Activated naive CD4-positive, alpha-beta T cell (primary cell): ENCODE data around the gene STAC3.

ENCODE experiments used
- DNase-seq, 4 experiments: peaks; one replicate each; lab custom pipeline; 2025; lab: John Stamatoyannopoulos, UW

STAC3 gene

GRCh38 chr12:57194253-57194652 lies 56.7 kb downstream of the STAC3 start:
- DNase-seq, result no peak

- DNase-seq, result no peak
Observed at GRCh38 chr12:57193706-57194245, 57.2 kb downstream of the STAC3 start.
